SK-N-SH (cell line): ENCODE measurements around the gene ETV6.

Experiments used
- FOXM1 ChIP-seq: IDR thresholded peaks from 2 replicates; pipeline ENCODE4 v1.4.0; 2012; ENCODE audit warnings: low read depth, mild to moderate bottlenecking
- SMC3 ChIP-seq: IDR thresholded peaks from 2 replicates; pipeline ENCODE4 v1.6.1; 2012; ENCODE audit warnings: low read depth, low read length, improper control_type of control experiment
- TF ChIP-seq, protein P1 (sequence below): IDR thresholded peaks from 2 replicates; pipeline ENCODE4; 2012
- TF ChIP-seq, protein P2 (sequence below): fragments of 200-600 bp; sonication (generic); IDR thresholded peaks from 2 replicates; pipeline ENCODE4 v1.6.1; 2017; ENCODE audit warnings: antibody characterized with exemption, mild to moderate bottlenecking, moderate library complexity
- TF ChIP-seq, protein P3 (sequence below): IDR thresholded peaks from 2 replicates; pipeline ENCODE4 v1.6.1; 2012; ENCODE audit warnings: mild to moderate bottlenecking, low read depth, low read length, moderate library complexity

DNA sequence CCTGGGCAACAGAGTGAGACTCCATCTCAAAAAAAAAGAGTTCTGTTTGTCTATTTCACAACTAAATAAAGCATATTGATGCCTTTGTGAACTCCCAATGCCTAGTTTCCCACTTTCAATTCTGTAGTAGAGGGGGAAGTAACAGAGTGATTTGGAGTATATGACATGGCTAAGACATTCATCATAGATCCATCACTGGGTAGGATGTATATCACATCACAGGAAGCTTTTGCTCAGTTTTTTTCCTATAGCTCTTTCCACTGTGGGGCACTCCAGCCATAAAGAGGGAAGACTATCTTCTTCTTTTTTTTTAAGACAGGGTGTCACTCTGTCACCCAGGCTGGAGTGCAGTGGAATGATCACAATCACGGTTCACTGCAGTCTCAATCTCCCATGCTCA lies 267.3 kb downstream of the ETV6 start:
- TF ChIP-seq, protein P1, sequence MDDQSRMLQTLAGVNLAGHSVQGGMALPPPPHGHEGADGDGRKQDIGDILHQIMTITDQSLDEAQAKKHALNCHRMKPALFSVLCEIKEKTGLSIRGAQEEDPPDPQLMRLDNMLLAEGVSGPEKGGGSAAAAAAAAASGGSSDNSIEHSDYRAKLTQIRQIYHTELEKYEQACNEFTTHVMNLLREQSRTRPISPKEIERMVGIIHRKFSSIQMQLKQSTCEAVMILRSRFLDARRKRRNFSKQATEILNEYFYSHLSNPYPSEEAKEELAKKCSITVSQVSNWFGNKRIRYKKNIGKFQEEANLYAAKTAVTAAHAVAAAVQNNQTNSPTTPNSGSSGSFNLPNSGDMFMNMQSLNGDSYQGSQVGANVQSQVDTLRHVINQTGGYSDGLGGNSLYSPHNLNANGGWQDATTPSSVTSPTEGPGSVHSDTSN, result no peak
- TF ChIP-seq SMC3 (no peak), FOXM1 (no peak)
- TF ChIP-seq, protein P2, sequence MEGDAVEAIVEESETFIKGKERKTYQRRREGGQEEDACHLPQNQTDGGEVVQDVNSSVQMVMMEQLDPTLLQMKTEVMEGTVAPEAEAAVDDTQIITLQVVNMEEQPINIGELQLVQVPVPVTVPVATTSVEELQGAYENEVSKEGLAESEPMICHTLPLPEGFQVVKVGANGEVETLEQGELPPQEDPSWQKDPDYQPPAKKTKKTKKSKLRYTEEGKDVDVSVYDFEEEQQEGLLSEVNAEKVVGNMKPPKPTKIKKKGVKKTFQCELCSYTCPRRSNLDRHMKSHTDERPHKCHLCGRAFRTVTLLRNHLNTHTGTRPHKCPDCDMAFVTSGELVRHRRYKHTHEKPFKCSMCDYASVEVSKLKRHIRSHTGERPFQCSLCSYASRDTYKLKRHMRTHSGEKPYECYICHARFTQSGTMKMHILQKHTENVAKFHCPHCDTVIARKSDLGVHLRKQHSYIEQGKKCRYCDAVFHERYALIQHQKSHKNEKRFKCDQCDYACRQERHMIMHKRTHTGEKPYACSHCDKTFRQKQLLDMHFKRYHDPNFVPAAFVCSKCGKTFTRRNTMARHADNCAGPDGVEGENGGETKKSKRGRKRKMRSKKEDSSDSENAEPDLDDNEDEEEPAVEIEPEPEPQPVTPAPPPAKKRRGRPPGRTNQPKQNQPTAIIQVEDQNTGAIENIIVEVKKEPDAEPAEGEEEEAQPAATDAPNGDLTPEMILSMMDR, result no peak
- TF ChIP-seq, protein P3, sequence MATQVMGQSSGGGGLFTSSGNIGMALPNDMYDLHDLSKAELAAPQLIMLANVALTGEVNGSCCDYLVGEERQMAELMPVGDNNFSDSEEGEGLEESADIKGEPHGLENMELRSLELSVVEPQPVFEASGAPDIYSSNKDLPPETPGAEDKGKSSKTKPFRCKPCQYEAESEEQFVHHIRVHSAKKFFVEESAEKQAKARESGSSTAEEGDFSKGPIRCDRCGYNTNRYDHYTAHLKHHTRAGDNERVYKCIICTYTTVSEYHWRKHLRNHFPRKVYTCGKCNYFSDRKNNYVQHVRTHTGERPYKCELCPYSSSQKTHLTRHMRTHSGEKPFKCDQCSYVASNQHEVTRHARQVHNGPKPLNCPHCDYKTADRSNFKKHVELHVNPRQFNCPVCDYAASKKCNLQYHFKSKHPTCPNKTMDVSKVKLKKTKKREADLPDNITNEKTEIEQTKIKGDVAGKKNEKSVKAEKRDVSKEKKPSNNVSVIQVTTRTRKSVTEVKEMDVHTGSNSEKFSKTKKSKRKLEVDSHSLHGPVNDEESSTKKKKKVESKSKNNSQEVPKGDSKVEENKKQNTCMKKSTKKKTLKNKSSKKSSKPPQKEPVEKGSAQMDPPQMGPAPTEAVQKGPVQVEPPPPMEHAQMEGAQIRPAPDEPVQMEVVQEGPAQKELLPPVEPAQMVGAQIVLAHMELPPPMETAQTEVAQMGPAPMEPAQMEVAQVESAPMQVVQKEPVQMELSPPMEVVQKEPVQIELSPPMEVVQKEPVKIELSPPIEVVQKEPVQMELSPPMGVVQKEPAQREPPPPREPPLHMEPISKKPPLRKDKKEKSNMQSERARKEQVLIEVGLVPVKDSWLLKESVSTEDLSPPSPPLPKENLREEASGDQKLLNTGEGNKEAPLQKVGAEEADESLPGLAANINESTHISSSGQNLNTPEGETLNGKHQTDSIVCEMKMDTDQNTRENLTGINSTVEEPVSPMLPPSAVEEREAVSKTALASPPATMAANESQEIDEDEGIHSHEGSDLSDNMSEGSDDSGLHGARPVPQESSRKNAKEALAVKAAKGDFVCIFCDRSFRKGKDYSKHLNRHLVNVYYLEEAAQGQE, result no peak
